Activated naive CD8-positive, alpha-beta T cell treated with anti-CD3 and anti-CD28 coated beads for 36 hours (primary cell): Measurements from ENCODE around the gene MKI67. TPM values are rescaled to one million over a fixed set of nuclear protein-coding genes. Genes with fewer than 3 reads are reported as not detected.

Experiments used
- DNase-seq: peaks from one replicate; pipeline ENCODE4 v3.0.0; 2021
- H3K27ac Mint-ChIP-seq: one replicate; pipeline ENCODE4 v1.8.0; 2022; ENCODE audit warnings: mild to moderate bottlenecking, moderate library complexity, mixed read lengths
- H3K27me3 Mint-ChIP-seq: one replicate; pipeline ENCODE4 v1.8.0; 2022; ENCODE audit warnings: mild to moderate bottlenecking, mixed read lengths
- H3K36me3 Mint-ChIP-seq: one replicate; pipeline ENCODE4 v1.8.0; 2021; ENCODE audit warnings: mild to moderate bottlenecking, mixed read lengths
- H3K4me1 Mint-ChIP-seq: one replicate; pipeline ENCODE4 v1.8.0; 2021; ENCODE audit warnings: mixed read lengths
- H3K4me3 Mint-ChIP-seq: one replicate; pipeline ENCODE4 v1.8.0; 2022; ENCODE audit warnings: mild to moderate bottlenecking, moderate library complexity, mixed read lengths
- H3K9me3 Mint-ChIP-seq: one replicate; pipeline ENCODE4 v1.8.0; 2022; ENCODE audit warnings: mixed read lengths
- total RNA-seq, 2 experiments: library from RNA; stranded (reverse); gene quantifications; one replicate each; pipeline ENCODE4 v1.2.3, GENCODE V29; 2021

MKI67 gene
- total RNA-seq, 2 experiments from 2014 or later: 196 to 210 TPM

GRCh38 chr10:128072941-128073645 lies 53.1 kb downstream of the MKI67 start:
- H3K27ac Mint-ChIP-seq: no peak overlapping the region
- peaks cover 19% of the 10 kb centered on the region for H3K36me3 Mint-ChIP-seq
- H3K27me3 Mint-ChIP-seq: no peaks in the 10 kb centered on the region
- H3K9me3 Mint-ChIP-seq: no peaks in the 10 kb centered on the region
- no peak overlapping the region for H3K4me3 Mint-ChIP-seq
- no peak for DNase-seq
- H3K4me1 Mint-ChIP-seq: peaks cover 5% of the 10 kb centered on the region

GRCh38 chr10:128072046-128072445 lies 54.2 kb downstream of the MKI67 start:
- no peak for DNase-seq
- Mint-ChIP-seq H3K9me3 (no peaks in the 10 kb centered on the region), H3K27me3 (no peaks in the 10 kb centered on the region), H3K36me3 (peaks cover 27% of the 10 kb centered on the region), H3K27ac (no peak overlapping the region), H3K4me3 (no peak overlapping the region), H3K4me1 (peaks cover 10% of the 10 kb centered on the region)

- DNase-seq: no peak
- H3K27me3 Mint-ChIP-seq: no peaks in the 10 kb centered on the region
- peaks cover 31% of the 10 kb centered on the region for H3K36me3 Mint-ChIP-seq
- no peak overlapping the region for H3K27ac Mint-ChIP-seq
- peaks cover 14% of the 10 kb centered on the region for H3K4me1 Mint-ChIP-seq
- no peaks in the 10 kb centered on the region for H3K9me3 Mint-ChIP-seq
- H3K4me3 Mint-ChIP-seq: no peak overlapping the region
Observed at GRCh38 chr10:128071417-128071782, 54.8 kb downstream of the MKI67 start.

GRCh38 chr10:128070721-128071416 lies 55.4 kb downstream of the MKI67 start:
- no peak overlapping the region for H3K27ac Mint-ChIP-seq
- H3K36me3 Mint-ChIP-seq: peaks cover 36% of the 10 kb centered on the region
- H3K9me3 Mint-ChIP-seq: no peaks in the 10 kb centered on the region
- no peak overlapping the region for H3K4me3 Mint-ChIP-seq
- peaks cover 19% of the 10 kb centered on the region for H3K4me1 Mint-ChIP-seq
- DNase-seq: no peak
- no peaks in the 10 kb centered on the region for H3K27me3 Mint-ChIP-seq

- Mint-ChIP-seq H3K27ac (no peak overlapping the region), H3K4me3 (no peak overlapping the region), H3K9me3 (no peaks in the 10 kb centered on the region), H3K4me1 (peaks cover 26% of the 10 kb centered on the region), H3K36me3 (peaks cover 43% of the 10 kb centered on the region), H3K27me3 (no peaks in the 10 kb centered on the region)
- no peak for DNase-seq
Observed at GRCh38 chr10:128070161-128070560, 56.1 kb downstream of the MKI67 start.

GRCh38 chr10:128069351-128070051 lies 56.7 kb downstream of the MKI67 start:
- no peaks in the 10 kb centered on the region for H3K27me3 Mint-ChIP-seq
- no peaks in the 10 kb centered on the region for H3K9me3 Mint-ChIP-seq
- no peak overlapping the region for H3K27ac Mint-ChIP-seq
- peaks cover 33% of the 10 kb centered on the region for H3K4me1 Mint-ChIP-seq
- H3K36me3 Mint-ChIP-seq: peaks cover 44% of the 10 kb centered on the region
- no peak overlapping the region for H3K4me3 Mint-ChIP-seq
- DNase-seq: peak; percentile 72

GRCh38 chr10:128068398-128069285 lies 57.6 kb downstream of the MKI67 start:
- DNase-seq: no peak
- Mint-ChIP-seq H3K4me3 (no peak overlapping the region), H3K36me3 (peaks cover 47% of the 10 kb centered on the region)

GRCh38 chr10:128067691-128068397 lies 58.4 kb downstream of the MKI67 start:
- Mint-ChIP-seq H3K27ac (no peak overlapping the region), H3K9me3 (no peaks in the 10 kb centered on the region), H3K4me3 (no peak overlapping the region), H3K36me3 (peaks cover 52% of the 10 kb centered on the region), H3K4me1 (peaks cover 49% of the 10 kb centered on the region), H3K27me3 (no peaks in the 10 kb centered on the region)
- no peak for DNase-seq

More at GRCh38 chr10:128068398-128069285, 57.6 kb downstream of the MKI67 start:
- Mint-ChIP-seq H3K9me3 (no peaks in the 10 kb centered on the region), H3K27me3 (no peaks in the 10 kb centered on the region), H3K4me1 (peaks cover 41% of the 10 kb centered on the region), H3K27ac (no peak overlapping the region)

GRCh38 chr10:128066870-128067382 lies 59.3 kb downstream of the MKI67 start:
- Mint-ChIP-seq H3K4me1 (peaks cover 57% of the 10 kb centered on the region), H3K27me3 (no peaks in the 10 kb centered on the region), H3K4me3 (no peak overlapping the region), H3K9me3 (no peaks in the 10 kb centered on the region), H3K36me3 (peaks cover 61% of the 10 kb centered on the region), H3K27ac (no peak overlapping the region)
- DNase-seq: no peak

GRCh38 chr10:128065881-128066534 lies 60.2 kb downstream of the MKI67 start:
- H3K27ac Mint-ChIP-seq: peak overlapping the region; percentile 38
- DNase-seq: no peak
- peaks cover 64% of the 10 kb centered on the region for H3K4me1 Mint-ChIP-seq
- H3K27me3 Mint-ChIP-seq: no peaks in the 10 kb centered on the region
- H3K4me3 Mint-ChIP-seq: no peak overlapping the region
- peaks cover 58% of the 10 kb centered on the region for H3K36me3 Mint-ChIP-seq
- no peaks in the 10 kb centered on the region for H3K9me3 Mint-ChIP-seq

- Mint-ChIP-seq H3K27ac (peak overlapping the region; percentile 90), H3K4me3 (peak overlapping the region; percentile 80), H3K27me3 (no peaks in the 10 kb centered on the region), H3K36me3 (peaks cover 60% of the 10 kb centered on the region), H3K9me3 (no peaks in the 10 kb centered on the region), H3K4me1 (peaks cover 65% of the 10 kb centered on the region)
- DNase-seq: no peak
Observed at GRCh38 chr10:128064970-128065580, 61.1 kb downstream of the MKI67 start.

GRCh38 chr10:128064108-128064969 lies 61.9 kb downstream of the MKI67 start:
- Mint-ChIP-seq H3K27me3 (no peaks in the 10 kb centered on the region), H3K9me3 (no peaks in the 10 kb centered on the region), H3K4me1 (peaks cover 68% of the 10 kb centered on the region), H3K4me3 (peak overlapping the region; percentile 80), H3K27ac (peak overlapping the region; percentile 90), H3K36me3 (peaks cover 59% of the 10 kb centered on the region)
- peak; percentile 81 for DNase-seq
